Renal cortical epithelial cell (primary cell): ENCODE results near the gene TMEM131L. TPM values are rescaled to one million over a fixed set of nuclear protein-coding genes. Genes with fewer than 3 reads are reported as not detected.

Experiments
- DNase-seq: peaks from one replicate; pipeline ENCODE4 v3.0.0-alpha.2; 2011; ENCODE audit warnings: low read depth
- total RNA-seq: library from RNA; depleted of rRNA; stranded (reverse); fragments of >200 nt; gene quantifications from 2 replicates; pipeline ENCODE4 v1.2.3, GENCODE V29; 2014

Gene TMEM131L
- total RNA-seq, 1 donor from 2014 or later, result 7.8 TPM

DNA sequence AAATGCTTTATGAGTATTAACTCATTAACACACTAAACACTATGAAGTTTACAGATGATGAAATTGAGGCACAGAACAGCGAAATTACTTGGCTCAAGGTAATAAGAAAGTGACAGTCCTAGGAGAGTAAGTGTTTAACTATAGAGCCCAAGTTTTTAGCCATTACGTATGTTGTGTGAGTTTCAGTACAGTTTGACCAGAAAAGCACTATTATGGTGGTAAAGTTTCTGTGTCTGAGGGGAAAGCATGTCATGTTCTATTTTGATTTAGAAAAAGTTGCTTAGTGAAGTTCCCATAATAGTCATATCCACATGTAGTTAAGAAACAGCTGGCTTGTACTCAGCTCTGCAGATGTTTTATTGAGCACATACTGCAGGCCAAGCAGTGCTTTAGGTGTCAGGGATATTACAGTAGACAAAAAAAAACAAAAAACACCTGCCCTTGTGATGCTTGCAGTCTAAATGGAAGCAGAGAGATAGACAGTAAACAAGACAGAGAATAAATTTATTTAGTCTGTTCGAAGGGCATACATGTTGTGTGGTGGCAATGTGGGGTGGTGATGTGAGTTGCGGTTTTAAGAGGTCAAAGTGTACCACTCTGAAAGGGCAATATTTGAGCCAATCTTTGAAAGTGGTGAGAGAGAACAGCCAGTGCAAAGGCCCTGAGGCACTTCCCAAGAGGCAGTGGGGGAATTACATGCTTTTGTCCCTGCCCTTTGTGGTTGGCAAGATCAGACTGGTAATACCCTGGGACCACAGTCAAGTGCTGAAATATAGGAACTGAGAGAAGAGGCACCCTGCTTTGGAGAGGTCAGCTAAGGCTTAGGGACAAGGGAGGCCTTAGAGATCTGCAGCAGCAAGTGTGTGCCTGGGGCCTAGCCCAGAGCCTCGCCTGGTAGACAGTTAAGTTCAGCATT, 6.2 kb downstream of the TMEM131L start:
- DNase-seq, result no peak

DNA sequence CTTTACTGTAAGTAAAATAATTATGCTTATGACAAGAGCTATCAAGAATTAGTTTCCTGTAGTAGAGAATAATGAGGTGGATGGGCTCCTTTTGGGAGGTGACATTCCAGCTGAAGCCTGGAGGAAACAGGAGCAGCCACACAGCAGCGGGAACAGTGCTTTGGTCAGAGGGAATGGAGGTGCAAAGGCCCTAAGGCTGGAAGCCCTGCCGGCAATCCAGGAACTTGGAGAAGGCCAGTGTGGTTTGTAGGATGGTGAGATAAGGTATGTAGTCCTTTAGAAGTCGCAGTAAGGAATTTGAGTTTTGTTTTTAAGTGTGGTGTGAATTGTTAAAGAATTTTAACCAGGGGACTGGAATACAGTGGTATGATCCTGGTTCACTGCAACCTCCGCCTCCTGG, 8.1 kb downstream of the TMEM131L start:
- DNase-seq, result no peak

DNA sequence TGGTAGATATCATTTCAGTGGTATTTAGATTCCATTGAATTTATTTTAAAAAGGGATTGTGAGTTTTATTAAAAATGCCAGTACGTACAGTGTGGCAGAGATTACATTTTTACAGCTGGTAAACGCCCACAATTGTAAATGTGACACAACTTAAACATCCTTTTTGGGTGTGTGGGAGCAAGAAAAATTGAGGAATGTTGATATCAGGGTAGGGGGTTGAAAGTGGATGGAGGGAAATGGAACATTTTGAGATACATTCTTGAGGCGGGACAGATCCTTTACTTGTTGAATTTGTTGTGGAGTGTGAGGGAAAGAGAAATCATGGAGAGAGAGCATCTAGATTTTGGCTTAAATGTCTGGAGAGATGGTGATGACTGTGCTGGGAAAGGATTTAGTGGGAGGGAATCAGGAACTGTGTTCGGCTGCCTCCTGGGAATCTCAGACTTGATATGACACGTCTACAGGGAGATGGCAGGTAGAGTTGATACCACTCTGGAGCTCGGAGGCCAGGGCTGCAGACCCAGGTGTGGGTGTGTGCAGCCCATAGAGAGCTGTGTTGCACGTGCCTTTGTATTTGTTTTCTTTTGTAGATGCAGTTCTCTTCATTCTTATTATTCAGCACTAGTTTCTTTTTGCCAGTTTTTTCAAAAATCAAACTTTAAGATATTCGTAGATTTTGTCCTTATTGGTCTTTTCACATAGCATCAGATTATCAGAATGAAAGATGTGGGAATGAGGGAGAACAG, 10.8 kb downstream of the TMEM131L start:
- no peak for DNase-seq

DNA sequence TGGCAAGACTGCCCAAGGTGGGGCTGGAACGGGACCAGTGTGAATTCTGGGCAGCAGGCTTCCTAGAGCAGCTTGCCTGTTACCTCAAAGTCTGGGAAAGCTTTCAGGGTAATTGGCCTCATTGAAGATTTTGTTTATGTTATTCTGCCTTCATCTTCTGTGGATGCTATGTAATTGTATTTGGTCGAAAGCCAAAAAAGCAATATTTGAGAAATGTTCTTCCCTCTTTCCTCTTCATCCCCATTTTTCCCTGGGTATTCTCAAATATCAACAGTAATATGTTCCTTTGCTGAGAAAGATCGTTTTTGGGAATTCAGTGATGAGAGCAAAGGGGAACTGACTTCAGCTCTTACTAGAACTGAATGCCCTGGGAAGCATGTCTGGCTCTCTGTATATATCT, 12.9 kb downstream of the TMEM131L start:
- DNase-seq, result no peak

DNA sequence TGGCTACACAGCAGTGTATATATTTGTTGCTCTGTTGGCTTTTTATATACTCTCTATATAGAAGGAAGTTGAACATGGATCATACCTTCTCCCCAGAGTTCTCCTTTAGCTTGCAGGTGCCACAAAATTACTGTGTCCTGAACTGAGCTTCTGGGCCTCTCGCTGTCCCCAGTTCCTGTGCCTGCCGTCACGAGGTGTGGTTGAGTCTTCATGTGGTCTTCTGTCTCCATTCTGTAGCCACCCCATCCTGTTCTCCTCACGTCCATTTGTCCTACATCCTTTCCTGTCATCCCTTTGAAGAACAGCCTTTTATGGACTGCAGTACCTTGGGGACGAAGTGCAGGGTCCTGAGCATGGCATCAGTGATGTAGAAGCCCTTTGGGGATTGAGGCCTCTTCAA, 14.5 kb downstream of the TMEM131L start:
- DNase-seq, result no peak

DNA sequence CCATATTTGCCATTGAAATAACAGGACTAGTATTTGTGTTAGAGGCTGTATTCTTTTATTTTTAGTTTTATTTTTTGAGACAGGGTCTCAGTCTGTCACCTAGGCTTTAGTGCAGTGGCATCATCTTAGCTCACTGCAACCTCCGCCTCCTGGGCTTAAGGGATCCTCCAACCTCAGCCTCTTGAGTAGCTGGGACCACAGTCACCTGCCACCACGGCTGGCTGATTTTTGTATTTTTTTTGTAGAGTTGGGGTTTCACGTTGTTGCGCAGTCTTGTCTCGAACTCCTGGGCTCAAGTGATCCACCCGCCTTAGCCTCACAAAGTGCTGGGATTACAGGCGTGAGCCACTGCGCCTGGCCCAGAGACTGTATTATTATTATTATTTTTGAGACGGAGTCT, 15.3 kb downstream of the TMEM131L start:
- DNase-seq, result no peak

DNA sequence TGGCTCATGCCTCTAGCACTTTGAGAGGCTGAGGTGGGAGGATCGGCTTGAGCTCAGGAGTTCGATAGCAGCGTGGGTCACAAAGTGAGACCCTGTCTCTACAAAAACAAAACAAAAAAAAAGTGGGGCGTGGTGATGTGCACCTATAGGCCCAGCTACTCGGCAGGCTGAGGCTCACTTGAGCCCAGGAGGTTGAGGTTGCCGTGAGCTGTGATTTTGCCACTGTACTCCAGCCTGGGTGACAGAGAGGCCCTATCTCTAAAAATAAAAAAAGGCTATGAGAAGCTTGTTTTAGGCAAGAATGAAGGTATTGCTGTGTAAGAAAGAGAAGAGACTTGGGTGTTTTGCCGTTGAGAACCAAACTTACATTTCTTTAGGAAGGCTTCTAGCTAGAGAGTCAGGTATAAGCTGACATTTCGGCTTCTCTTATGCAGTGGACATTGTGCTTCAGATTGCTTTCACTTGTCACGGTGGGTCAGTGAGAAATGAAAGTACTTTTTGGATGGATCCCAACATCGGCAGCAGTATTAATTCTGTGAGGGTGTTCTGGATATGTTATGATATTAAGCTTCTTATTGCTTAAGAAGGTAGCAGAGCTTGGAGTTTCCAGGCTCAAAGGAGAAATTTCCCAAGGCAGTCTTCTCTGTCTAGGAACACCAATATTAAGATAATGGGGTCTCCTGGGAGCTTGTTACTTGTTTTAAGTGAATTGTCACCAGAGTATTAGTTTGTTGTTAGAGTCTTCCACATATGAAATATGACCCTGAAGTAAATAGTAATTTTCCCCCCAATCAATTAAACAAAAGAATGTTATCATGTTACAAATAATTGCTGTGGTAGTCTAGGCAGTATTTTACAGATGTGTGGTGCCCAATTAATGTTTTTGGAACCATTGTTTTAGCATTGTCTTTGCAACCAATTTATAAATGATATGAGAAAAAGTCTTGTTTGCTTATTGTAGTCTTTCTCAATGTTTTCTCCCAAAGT, 17.6 kb downstream of the TMEM131L start:
- no peak for DNase-seq

DNA sequence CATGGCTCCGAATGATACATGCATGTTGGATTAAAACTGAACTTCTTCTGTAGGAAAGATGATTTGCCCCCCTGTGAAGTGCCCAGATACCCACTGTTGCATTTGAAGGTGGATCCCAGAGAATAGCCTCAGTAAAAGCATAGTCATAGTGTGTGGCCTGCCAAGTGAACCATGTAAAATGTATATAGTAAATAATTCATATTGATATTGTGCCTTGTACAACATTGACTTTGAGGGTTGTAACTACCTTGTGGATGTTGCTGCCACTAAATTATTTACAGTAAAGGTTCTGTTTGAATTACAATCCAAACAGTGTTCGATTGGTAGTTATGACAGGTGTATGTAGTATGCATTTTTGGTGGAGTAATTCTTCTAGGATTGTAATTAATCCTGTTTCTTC, 19.2 kb downstream of the TMEM131L start:
- no peak for DNase-seq

DNA sequence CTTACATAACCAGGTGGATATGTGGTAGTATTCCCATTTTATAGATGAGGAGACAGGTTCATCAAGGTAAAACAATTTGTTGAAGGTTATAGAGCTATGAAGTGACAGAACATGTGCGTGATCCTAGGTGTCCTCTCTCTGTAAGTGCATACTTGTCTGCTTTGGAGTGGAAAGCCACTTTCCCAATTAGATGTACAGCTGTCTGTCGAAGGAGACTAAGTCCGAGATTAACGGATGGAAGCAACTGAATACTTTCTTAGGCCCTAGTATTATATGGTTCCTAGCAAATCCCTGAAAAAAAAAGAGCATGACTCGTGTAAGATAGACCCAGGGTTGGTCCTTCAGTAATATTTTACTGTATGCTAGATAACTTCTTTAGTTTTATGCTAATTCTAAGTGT, 19.7 kb downstream of the TMEM131L start:
- no peak for DNase-seq

DNA sequence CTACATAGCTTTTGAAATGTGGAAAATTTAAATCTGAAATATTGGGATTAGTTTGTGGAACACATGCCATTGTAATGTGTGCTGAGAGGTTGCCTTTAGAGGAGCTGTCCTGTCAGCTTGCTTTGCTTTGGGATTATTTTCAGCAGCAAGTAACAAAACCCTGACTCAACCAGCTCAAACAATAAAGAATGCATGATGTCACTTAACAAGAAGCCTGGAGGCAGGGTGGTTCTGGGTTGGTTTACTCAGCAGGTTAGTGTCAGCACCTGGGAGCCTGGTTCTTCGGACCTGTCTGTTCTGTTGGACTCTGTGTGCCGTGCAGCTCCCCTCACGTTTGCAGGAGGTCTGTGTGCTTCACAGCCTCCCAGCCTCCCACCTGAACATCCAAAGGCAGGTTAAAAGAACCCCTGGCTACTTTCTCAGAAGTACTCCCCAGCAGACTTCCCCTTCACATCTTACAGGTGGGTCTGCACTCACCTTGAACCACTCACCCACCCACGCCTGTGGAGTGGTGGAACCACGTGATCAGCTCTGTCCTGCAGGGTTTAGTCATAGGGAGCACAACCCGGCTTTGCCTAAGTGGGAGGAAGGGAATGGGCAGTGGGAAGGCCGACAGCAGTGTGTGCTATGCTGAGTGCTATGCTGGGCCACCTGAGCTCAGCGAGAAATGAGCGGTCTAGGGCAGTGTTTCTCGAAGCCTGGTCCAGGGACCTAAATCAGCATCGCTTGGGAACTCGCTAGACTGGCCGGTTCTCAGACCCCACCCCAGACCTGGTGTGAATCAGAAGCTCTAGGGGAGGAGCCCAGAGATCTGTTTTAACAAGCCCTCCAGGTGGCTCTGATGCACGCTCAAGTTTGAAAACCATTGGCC, 20.4 kb downstream of the TMEM131L start:
- peak; percentile 93 for DNase-seq

DNA sequence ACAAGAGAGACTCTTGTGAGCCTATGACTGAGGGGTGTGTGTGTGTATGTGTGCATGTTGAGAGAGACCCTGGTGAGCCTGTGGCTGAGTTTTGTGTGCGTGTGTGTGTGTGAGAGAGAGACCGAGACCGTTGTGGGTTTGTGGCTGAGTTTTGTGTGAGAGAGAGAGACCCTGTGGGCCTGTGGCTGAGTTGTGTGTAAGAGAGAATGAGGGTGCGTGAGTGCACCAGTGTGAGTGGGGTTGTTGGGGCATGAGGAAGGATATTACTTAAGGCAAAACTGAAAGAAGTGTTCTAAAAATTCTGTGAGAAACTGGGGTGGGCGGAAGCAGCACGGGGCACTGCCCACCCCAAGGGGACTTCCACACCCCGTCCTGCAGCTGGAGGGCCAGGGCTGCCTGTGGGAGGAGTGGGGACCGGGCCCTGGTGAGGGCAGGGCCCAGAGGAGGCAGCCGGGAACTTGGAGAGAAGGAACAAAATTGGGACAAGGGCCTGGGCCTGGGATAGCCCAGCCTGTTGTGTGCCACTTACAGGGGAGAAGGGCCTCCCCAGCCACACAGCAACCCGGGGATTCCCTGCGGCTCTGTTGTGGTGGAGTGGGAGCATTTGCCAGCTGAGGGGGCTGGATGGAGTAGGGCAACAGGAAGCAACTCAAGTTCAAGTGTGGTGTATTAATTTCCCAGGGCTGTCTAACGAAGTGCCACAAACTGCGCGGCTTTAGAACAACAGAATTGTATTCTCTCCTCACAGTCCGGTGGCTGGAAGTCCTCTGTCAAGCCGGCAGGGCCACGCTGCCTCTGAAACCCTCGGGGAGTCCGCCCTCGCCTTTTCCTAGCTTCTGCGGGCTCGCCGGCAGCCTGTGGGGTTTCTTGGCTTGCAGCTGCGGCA, 22.1 kb downstream of the TMEM131L start:
- DNase-seq, result no peak

DNA sequence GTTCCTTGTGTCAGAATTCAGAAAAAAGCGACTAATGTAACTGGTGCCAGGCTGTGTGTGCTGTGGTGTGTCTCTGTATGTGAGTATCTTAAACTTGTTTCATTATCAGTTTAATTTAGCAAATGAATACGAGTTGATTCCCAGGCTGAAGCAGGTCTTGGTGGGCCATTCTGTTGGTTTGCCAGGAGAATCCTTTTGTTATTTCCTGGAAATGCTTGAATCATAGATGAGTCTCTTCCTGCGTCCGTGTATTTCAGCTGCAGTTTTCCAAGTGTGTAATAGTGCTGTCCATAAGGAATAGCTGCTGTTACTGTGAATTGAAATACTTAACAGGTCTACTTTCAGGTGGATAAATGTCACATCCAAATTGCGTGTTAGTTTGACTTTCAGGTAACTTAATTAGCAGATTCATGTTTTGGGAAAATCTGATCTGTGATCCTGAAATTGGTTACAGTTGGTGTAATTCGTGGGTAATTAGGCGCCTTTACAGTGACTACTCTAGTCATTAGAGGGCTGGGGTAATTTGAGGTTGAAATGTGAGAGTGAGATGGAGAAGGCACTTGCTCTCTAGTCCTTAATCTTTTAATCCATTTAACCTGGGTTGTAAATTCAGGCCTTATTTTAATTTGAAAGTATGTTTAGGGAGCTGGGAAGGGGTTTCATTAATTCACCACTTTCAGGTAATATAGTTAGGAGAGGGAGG, 23.8 kb downstream of the TMEM131L start:
- DNase-seq, result no peak

DNA sequence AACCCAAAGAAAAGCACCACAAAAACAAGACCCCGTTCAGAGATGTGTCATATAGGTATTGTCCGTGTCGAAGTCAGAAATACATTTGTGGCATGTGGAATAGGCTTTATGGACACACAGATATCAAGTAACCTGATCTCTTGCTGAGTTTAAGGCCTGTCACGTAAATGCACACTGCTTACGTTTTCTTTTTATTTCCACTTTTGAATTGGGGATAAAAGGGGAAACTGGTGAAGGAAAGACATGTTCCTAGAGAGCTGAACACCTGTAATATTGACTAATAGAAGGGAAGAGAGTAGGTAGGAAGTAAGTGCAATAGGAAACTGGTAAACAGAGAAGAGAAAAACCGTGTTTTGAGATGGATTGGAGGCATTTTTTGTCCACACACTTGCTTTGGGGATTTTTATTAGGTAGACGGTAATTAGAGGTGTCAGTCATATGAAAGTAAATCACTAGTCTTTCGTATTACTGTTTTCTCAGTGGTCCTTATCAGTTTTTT, 24.9 kb downstream of the TMEM131L start:
- no peak for DNase-seq

DNA sequence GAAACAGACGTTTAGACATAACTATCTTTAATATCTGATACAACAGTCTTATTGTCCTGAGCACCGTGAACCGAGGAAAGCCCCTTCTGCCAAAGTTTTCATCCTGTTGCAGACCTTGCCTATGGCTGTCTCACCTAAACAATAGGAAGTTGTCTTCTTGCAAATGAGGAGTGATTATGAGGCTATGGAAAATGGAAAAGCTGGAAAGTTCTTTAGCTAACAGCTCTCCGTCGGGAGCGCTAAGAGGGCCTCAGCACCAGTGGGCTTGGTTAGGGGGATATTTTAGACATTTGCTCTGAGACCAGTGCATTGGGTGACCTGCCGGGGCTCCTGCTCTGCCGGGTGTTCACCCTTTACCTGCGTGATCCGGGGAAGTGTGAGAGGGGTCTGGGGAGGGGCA, 28.4 kb downstream of the TMEM131L start:
- no peak for DNase-seq

DNA sequence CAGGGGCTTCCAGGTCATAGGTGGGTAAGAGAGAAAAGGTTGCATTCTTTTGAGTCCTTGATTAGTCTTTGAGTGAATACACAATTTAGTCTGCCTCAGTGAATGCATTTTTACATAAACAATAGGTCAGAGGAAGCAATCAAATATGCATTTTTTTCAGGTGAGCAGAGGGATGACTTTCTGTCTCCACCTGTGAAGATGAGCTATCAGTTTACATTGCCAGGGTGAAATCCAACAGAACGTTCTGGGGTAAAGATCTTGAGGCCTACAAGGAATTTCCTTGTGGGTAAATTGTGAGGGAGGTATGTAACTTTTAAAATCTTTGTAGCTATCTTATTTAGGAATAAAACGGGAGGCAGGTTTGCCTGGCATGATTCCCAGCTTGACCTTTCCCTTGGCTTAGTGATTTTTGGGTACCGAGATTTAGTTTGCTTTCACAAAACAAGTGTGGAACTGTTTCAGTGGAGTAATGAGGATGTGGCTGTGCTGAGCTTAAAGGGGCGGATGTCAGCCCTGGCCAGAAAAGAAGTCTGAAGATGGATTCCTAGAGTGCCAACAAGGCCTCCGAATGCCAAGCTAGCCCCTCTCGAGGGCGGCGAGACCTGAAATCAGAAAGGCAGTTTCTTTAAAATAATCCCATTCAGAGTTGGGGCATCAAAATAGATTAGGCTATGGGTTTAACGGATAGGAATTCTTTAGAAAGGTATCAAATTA, 29.5 kb downstream of the TMEM131L start:
- DNase-seq, result no peak

DNA sequence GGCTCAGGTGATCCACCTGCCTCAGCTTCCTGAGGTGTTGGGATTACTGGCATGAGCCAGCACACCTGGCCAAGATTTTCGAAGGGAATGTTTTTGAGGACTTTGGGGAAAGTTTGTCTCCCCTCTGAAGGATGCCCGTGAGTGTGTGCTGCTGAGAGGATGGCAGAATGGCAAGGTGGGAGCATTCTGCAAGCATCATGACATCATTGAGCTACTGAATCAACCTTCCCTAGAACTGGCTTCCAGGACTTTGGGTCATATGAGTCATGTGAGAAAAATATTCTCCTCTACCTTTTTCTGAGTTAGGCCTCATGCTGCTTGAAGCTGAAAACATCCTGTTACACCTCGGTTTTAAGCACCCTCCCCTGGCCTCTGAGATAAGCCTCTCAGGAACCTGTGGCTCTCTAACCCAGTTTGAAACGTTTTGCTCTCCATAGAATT, 31.0 kb downstream of the TMEM131L start:
- DNase-seq, result peak; percentile 76

DNA sequence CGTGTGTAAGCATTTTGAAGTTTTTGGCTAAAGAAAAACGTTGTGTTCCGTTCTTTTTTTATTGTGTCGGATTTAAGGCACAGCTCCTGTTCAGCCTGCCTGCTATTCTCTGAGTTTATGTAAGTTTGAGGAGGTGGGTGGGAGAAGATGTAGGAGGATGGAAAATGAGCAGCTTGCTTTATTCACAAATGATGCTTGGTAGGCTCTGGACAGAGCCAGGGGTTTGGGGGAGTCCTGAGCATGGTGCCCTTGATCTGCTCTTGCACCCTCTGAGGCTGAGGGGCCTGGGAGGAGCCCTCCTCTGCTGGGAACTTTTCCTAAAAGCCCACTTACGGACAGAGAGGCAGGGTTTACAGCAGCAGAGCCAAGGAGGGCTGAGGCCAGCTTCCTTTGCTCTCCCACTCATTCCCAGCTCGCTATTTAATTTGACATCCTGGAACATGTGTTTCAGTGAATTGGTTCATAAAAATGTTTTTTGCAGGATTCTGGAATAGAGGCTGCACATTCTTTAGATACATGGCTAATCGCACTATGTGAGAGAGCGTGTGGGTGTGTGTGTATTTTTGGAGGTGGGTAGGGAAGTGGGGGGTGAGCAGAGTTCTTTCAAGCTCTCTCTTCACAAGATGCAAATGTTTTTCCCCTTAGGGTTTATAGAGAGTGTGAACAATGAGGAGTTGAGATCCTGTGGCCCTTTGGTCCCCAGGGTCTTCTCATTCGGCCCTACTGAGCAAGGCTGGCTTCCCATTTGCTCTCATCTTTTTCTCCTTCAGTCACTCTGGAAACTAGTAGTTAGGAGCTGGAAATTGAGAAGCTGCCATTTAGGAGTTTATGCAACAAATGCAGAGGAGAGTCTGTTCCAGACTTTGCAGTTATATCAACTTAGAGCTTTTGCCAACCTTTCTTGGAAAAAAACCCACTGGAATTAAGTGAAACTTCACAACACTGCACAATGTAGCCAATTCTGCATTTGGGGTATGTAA, 32.1 kb downstream of the TMEM131L start:
- no peak for DNase-seq
